Measurements from ENCODE around the gene SLC3A2. TPM values are rescaled to one million over a fixed set of nuclear protein-coding genes. Genes with fewer than 3 reads are reported as not detected.

Gene SLC3A2
- total RNA-seq, 1 experiment from 2014 or later = 290 TPM

DNA sequence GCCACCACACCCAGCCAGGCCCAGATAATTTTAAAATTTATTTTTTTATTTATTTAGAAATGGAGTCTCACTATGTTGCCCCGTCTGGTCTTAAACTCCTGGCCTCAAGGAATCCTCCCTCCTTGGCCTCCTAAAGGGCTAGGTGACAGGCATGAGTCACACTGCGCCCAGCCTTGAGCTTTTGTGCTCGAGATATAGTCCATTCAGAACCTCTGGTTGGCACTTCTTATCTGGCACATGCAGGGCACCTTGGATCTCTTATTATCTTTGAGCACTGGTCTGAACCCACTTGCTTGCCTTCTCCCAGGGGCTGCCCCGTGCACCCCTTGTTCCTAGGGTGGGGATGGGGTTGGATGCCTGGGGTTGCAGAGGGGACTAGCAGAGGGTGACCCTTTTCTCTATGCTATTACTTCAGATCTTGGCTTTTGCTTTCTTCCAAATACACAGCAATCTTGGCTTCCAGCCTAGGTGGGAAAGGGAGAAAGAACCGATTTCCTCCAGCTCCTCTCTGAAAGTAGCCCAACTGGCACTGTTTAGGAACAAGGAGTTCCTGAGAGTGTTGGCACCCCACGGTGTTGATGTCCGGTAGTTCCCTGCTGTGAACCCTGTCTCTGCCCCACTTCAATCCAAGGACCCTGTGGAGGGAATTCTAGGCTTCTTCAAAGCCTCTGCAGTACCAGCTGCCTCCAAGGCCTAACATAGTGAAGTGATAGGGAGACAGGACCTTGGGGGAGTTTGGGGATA, 1.3 kb upstream of the SLC3A2 start:
- H2BK12ac ChIP-seq (ENCODE audit: insufficient read length, low read depth, low read length) = no peak overlapping the region
- no peaks in the 10 kb centered on the region for H3K27me3 ChIP-seq (ENCODE audit: insufficient read depth, low read length)
- no peak overlapping the region for H3K9ac ChIP-seq (ENCODE audit: extremely low read depth, insufficient read length, low read length)
- H3K4ac ChIP-seq (ENCODE audit: low read depth, low read length) = no peak overlapping the region
- H3K14ac ChIP-seq (ENCODE audit: insufficient read depth, low read length) = no peak overlapping the region
- peak overlapping the region; percentile 70 for H3K27ac ChIP-seq (ENCODE audit: insufficient read length, low read depth, low read length)
- H4K5ac ChIP-seq (ENCODE audit: insufficient read length, low read depth, low read length) = no peak overlapping the region
- peaks cover 15% of the 10 kb centered on the region for H3K23me2 ChIP-seq (ENCODE audit: insufficient read length, low read depth, low read length, poor library complexity, severe bottlenecking)
- H4K91ac ChIP-seq (ENCODE audit: insufficient read length, low read depth, low read length) = no peak overlapping the region
- H3K9me3 Mint-ChIP-seq = peaks cover 2 to 3% of the 10 kb centered on the region in 2 experiments; a peak in 3 of 5 replicates
- H3K36me3 Mint-ChIP-seq (ENCODE audit: insufficient read depth in 1 of 3, low read depth in 3 of 3) = peaks cover 55 to 86% (median 73%) of the 10 kb centered on the region in 3 experiments
- H2AFZ ChIP-seq (ENCODE audit: low read length) = no peak overlapping the region
- peak; percentile 48 for DNase-seq
- no peak overlapping the region for H2BK120ac ChIP-seq (ENCODE audit: low read depth, low read length, poor library complexity, severe bottlenecking)
- no peaks in the 10 kb centered on the region; the same call in 1 of the 2 replicates for H3K4me1 ChIP-seq (ENCODE audit: insufficient read depth, low read length)
- H3K4me2 ChIP-seq (ENCODE audit: insufficient read depth, insufficient read length, low read length) = peak overlapping the region; percentile 41
- H3K18ac ChIP-seq (ENCODE audit: insufficient read length, low read depth, low read length) = no peak overlapping the region
- no peaks in the 10 kb centered on the region for H4K20me1 ChIP-seq (ENCODE audit: control insufficient read depth, insufficient read depth, insufficient read length)
- H3T11ph ChIP-seq (ENCODE audit: low read length) = no peak overlapping the region
- WGBS (ENCODE audit: extremely low coverage, insufficient read length, low lambda C conversion rate) = no CpG with 5 or more reads among the region's 7 CpGs
- H2BK15ac ChIP-seq (ENCODE audit: low read depth, low read length) = no peak overlapping the region
- no peak overlapping the region for H3K23ac ChIP-seq (ENCODE audit: insufficient read length, low read depth, low read length)
- no peaks in the 10 kb centered on the region for H3K9me3 ChIP-seq (ENCODE audit: control insufficient read depth, low read depth, low read length)
- H2AK5ac ChIP-seq (ENCODE audit: insufficient read length, low read length) = no peak overlapping the region
- no peak overlapping the region for H2BK5ac ChIP-seq (ENCODE audit: insufficient read length, low read length)
- peaks cover 5% of the 10 kb centered on the region for H3K27me3 Mint-ChIP-seq (ENCODE audit: low read depth)
- no peak overlapping the region for H3K56ac ChIP-seq (ENCODE audit: insufficient read length, low read depth, low read length)
- peaks cover 37 to 48% of the 10 kb centered on the region in 2 experiments for H3K4me1 Mint-ChIP-seq
- no peak overlapping the region for H4K8ac ChIP-seq (replicated peaks; ENCODE audit: insufficient read length, low read depth, low read length)
- H3K4me3 Mint-ChIP-seq = peak overlapping the region; percentile 99 to 100
- TF ChIP-seq, protein P1, sequence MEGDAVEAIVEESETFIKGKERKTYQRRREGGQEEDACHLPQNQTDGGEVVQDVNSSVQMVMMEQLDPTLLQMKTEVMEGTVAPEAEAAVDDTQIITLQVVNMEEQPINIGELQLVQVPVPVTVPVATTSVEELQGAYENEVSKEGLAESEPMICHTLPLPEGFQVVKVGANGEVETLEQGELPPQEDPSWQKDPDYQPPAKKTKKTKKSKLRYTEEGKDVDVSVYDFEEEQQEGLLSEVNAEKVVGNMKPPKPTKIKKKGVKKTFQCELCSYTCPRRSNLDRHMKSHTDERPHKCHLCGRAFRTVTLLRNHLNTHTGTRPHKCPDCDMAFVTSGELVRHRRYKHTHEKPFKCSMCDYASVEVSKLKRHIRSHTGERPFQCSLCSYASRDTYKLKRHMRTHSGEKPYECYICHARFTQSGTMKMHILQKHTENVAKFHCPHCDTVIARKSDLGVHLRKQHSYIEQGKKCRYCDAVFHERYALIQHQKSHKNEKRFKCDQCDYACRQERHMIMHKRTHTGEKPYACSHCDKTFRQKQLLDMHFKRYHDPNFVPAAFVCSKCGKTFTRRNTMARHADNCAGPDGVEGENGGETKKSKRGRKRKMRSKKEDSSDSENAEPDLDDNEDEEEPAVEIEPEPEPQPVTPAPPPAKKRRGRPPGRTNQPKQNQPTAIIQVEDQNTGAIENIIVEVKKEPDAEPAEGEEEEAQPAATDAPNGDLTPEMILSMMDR (conservative IDR thresholded peaks at IDR 0.05) = no peak
- no peak overlapping the region for H2BK20ac ChIP-seq (ENCODE audit: low read depth, low read length, poor library complexity, severe bottlenecking)
- H3K79me2 ChIP-seq (ENCODE audit: insufficient read depth, low read length) = peaks cover 7% of the 10 kb centered on the region; the same call in 1 of the 2 replicates
- H3K27ac Mint-ChIP-seq = peak overlapping the region; percentile 94 to 100 (median 98); a peak in 6 of 7 replicates
- no peaks in the 10 kb centered on the region for H3K79me1 ChIP-seq (ENCODE audit: insufficient read depth, low read depth, low read length, poor library complexity, severe bottlenecking)

Measured in H9 (cell line).